Measurements from ENCODE around the gene PNLIPRP2.

DNA sequence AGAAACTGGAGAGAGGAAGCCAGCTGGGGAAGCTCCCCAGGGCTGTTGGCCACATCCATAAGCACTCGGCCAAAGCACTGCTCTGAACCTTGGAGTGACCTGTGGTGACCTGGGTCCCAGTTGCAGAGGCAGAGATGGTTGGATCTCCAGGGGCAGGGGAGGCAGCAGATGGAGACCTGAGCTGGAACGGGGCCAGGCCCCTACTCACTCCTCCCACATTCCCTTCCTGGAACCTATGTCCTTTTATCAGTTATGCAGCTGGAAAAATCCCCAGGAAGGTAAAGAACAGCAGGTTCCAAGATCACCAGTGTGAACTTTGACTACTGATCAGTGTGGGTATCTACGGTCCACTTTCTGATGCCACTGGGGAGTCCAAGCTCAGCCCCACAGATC, 9.6 kb upstream of the PNLIPRP2 start:
- TF ChIP-seq CTCF (conservative IDR thresholded peaks at IDR 0.05; ENCODE audit: low read depth, low read length) (no peak), USF2 (IDR thresholded peaks at IDR 0.05; ENCODE audit: low read depth, low read length) (no peak), NFE2L2 (IDR thresholded peaks at IDR 0.05; ENCODE audit: low read depth, low read length) (no peak), POLR2A (IDR thresholded peaks at IDR 0.05; ENCODE audit: low read depth, low read length) (no peak), SMC3 (IDR thresholded peaks at IDR 0.05; ENCODE audit: low read depth, low read length) (no peak)

Data from IMR-90 (cell line).